Stimulated activated CD8-positive, alpha-beta memory T cell treated with anti-CD3 and anti-CD28 coated beads, Interleukin-15, amount 100 ng/mL, for 48 hours (primary cell): ENCODE data around the gene SORCS3.

ENCODE experiments used
- DNase-seq, 2 donors: peaks; one replicate each; pipeline ENCODE4 v3.0.0-alpha.2; 2020; ENCODE audit warnings: low read depth in 2 of 2

Gene SORCS3

DNA sequence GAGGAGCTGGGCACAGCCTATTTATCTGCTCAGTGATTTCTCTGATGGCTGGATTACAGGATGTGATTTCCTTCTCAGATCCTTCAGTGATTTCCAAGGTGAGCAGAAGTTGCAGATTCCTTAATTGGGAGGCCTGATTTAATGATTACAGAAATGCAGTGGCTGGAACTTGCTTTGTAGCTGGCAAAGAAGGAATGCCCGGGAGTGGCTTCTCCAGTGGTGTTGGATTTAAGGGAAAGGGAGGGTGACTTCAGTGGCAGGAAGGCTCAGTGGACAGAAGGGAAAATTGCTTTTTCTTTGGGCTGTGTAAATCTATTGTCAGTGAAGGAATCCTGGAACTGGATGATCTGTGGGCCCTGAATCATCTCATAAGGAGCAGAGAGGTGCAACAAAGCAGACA, 5.1 kb downstream of the SORCS3 start:
- DNase-seq: no peak

DNA sequence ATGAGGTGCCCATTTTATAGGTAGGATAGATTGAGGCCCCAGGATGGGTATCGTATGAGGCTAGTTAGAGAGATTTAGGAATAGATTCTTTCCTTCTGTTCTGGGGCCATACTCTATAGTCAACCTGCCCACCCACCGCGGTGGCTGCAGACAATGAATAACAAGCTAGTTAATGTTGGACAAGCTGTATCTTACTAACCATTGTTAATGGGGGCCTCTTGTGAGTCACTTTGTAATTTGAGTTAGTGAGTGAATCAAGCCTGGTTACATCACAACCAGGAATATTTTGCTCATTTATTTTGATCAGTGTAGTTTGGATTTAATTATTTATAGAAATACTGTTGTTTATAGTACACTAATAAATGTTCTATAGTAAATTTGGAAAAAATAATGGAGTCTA, 7.3 kb downstream of the SORCS3 start:
- no peak for DNase-seq

DNA sequence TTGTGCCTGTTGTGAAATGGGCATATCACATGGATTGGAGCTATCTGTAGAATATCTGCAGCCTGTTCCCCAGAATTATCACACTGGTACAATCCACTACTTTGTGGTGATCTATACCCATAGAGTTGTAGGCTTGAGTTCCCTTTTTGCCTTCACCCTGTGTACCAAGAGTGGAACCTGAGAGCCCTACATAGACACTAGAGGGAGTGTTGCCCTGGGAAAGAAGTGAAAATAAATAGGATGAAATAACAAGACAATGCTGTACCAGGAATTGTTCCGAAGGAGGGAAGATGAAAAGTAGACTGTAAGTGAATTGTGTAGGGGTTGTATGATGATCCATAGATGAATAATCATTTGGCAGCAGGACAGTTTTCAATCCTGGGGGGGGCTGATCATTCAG, 9.0 kb downstream of the SORCS3 start:
- no peak for DNase-seq

DNA sequence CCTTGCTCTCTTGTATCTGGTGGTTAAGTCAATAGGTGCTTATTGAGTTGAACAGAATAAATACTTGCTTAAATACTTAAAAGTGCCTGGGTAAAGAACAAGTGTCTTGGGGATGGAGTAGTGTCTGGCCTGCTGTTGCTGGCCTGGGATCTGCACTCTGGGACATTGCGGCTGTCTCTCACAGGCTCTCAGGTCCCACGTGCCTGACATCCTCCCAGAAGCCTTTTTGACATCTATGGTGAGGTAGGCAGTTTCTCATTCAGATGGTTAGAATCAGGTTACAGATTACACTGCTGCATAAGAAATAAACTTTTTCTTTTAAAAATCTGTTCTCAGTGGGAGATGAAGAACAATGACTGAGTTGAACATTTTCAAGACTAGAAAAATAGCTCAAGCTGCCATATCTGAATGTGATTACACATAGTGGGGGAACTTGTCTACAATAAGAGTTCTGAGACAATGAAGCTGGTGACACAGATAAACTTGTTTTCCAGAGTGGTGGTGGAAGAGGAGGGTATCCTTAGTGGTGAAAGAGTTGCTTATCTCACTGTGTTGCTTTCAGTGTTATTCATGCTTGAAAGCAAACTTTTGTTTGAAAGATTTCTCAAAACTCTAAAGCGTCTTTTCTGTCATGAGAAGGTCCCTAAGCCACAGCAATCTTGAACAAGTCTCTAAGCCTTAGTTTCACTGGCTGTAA, 9.7 kb downstream of the SORCS3 start:
- no peak for DNase-seq

DNA sequence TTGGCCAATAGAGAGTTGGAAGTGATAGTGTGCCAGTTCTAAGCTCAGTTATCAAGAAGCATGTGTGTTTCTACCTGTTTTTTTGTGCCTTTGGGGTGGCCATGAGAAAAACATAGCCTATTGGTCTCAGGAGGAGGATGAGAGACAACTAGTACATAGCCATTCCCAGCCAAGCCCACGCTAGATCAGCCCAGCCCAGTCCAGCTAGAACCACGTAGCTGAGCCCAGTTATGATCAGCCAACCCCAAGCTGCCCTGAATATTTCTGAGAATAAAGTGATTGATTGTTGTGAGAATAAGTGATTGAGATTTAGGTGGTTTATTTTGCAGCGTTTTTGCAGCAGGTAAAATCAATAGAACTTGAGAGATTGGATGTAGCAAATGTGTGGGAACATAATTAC, 15.9 kb downstream of the SORCS3 start:
- no peak for DNase-seq

DNA sequence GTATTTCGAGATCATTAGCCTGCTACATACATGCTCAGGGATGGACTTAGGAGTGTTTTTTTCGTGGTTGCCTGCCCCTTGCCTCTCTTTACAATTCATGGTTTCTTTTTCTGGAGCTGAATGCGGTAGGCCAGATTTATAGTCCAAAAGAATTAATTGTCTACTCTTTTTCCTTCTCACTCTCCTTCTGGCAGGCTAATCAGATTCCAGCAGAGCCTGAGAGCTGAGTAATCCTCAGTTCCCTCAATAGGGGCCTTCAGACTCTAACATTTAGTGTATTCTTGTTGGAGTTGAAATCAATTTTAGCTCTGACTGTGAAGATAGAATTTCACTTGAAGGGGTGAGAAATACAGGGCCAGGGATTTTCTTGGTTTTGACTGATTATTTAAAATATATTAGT, 16.4 kb downstream of the SORCS3 start:
- no peak for DNase-seq

DNA sequence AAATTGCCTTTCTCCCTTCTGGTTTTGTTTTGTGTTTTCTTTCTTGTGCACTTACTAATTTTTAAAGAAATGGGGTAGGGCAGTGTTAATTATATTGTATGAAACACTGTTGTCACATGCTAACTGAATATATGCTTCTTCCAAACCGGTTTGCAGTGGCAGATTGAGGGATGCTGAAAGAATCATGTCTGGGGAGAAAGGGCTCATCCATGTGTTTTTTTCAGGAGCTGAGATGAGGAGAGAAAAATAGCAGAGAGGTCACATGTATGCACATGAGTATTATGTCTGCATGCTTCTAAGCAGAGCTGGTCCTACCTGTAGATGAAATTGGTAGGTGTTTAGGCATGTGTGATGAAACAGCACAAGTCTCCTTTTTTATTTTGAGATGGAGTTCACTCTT, 17.0 kb downstream of the SORCS3 start:
- no peak for DNase-seq

DNA sequence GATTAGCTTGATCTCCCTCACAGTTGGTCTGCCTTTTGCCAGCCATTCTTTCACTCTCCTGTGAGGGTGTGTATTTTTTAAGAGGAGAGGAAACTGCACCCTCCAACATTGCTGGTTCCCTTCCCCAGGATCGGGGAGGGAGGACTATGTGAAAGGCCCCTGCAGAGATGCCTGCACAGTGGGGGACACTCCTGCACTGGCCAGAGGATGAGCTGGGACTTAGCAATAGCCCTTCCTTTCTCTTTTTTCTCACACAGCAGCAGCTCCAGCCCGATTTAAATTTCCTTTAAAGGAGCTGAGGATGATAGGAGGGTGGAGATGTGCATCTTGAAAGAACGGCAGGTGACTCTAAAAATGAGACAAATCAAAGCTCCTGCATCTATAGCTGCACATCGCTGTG, 18.7 kb downstream of the SORCS3 start:
- no peak for DNase-seq

DNA sequence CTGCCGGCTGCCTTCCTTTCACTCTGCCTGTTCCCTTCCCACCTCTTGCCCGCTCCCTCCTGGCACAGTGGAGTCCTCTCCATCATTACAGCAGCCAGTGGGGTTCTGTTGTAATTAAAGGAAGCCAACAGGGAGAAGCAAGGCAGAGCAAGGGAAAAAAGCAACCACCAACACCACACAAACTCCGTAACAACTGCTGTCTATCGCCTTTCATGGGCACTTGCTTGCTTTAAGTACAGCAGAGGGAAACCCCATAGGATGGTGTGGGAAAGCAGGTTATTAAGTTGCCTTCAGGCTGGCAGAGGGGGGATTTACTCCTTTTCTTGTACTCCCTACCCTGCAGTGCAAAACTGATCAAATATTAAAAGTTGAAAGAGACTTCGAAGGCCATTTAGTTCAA, 22.0 kb downstream of the SORCS3 start:
- no peak for DNase-seq

DNA sequence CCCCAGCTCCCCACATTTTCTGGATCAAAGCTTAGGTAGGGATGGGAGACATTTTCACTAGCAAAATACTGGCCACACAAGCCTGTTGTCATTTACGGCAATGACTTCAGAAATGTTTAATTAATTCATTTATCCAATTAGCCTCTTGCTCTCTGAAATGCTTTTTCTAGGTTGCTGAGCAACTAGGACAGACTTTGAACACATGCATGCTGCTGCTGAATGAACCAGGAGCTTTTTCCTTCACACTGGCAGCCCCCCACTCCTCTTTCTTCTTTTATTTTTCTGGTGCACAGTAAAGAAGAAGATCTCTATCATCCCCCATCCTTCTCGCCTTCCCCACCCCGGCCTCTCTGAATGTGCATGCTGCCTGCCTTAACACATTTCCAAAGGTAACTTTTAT, 22.5 kb downstream of the SORCS3 start:
- DNase-seq: no peak

DNA sequence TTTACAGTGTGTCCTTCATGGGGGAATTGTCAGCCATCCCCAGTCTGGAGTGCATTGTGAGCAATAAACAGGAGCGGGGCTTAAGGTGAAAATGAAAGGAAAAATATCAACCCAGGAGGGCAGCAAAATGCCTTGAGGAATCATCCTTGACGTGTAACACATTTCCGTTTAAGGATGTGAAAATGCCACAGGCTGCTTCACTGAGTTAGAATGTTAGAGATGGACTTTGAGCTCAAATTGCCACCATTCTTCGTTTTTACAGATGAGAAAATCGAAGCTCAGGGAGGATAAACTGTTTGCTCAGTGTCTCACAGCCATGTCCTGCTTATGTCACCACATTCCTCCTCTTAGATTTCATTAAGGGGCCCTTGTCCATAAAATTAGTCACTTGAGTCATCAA, 23.1 kb downstream of the SORCS3 start:
- DNase-seq: no peak

DNA sequence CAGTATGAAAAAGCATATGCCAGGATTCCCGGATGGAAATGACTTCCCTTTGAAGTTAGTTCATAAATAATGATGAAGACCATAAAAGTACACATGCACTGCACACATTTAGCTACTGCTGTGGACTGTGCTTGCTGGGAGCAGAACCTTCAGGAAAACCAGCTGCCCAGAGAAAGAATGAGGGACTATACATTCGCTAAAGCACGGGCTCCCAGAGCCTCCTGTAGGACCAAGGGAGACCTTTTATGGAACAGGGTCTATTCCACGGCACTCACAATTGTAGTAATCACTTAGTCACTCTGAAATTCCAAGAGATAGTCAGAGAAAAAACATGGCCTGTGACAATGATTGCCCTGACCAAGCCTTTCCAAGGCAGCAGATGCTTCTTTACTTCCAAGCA, 24.1 kb downstream of the SORCS3 start:
- no peak for DNase-seq

DNA sequence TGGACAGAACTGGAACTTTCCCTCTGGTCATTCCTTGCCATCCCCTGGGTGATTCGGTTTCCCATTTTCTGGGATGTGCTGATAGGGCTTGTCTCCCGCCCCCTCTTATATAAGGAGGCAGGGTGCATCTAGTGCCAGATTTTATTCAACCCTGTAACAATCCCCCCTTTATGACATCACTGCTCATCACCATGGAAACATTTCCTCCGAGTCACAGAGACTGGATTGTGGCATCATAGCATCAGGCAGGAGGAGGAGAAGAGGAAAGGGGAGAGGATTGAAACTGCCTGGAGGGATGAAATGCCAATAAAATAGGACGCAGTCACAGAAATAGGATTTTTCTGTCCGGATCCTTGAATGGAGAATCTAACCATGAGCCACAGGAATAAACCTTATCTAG, 25.0 kb downstream of the SORCS3 start:
- DNase-seq: no peak

DNA sequence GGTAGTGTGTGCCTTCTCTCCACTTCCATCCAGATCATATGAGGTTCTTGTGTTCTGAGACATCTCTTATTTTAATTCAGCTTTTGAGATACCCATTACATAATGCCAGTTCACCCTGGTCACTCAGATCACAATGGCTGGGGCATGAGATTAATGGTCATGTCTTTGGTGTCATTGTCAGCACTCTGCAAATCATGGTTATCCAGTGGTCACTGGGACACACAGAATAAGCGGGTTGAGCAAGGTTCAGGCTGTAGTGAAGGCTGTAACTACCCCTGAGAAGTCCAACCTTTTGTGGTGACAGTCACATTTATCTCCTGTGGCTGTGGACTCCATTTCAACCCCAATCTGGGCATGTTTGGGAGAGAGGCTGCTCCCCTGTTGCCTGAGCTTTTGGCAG, 35.8 kb downstream of the SORCS3 start:
- DNase-seq: no peak

DNA sequence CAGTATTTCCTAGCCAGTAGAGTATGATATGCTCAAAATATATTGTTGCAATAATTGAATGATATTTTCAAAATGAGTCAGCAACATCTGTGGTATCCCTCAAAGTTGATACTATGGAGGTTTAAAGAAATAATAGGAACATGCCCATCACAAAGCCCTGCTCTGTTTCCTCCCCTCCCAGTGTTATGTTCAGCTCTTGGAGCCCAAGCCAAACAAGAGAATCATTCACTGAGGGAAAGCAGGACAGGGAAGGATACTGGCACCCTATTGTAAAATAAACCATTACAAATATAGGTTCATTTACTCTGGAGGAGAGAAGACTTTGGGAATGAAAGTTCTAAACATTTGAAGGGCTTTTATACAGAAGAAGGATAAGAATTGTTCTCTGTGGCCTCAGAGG, 37.6 kb downstream of the SORCS3 start:
- DNase-seq: no peak

DNA sequence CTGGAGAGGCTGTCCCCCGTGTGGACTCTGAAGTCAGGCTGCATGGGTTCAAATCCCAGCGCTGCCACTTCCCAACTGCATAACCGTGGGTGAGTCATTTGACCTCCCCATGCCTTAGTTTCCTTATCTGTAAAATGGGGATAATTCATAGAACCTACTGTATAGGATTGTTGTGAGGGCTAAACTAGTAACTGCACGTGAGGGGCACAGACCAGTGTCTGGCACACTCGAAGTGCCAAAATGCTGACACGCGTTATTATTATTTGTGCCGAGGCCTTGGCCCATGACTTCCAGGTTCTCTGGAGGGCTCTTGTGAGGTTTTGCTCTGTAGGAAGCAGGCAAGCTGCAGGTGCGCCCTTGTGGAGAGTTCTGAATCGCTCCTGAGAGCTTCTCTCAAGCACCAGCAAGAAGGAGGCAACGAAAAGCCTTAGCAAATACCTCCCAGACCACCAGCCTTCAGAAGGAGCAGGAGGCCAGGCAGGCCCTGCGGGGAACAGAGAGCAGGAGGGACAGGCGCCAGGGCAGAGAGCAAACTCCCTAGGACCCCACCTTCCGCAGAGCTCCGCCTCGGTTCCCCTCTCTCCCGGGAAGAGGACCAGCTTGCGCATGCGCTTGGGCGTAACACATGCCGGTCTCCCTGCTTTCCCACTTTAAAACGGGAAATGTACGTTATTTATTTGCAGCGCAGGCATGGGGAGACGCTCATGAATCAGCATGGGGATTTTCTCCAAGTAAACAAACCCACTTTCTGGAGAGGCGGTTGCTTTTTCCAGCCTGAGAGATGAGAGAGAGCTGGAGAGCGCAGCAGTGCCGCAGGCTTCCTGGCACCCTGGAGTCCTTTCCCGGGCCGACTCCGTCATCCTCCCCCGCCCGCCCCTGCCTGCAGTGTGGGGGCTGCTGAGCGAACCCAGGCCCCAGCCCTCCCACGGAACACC, 39.6 kb downstream of the SORCS3 start:
- no peak for DNase-seq

DNA sequence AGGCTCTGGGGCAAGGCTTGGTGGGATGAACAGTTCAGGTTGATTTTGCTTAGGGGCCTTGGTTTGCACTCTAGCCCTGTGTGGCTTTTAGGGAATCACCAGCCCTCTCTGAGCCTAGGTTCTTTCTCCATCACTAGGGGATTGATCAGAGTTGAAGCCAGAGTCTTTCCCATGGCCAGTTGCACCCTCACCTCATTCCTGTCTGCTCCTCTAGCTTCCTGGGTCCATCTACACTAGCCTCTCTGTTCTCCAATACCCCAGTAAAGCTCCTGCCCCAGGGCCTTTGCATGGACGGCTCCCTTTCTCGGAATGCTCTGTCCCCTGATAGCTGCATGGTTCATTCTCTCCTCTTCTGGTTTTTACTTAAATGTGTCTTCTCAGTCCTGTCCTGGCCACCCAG, 40.4 kb downstream of the SORCS3 start:
- no peak for DNase-seq

DNA sequence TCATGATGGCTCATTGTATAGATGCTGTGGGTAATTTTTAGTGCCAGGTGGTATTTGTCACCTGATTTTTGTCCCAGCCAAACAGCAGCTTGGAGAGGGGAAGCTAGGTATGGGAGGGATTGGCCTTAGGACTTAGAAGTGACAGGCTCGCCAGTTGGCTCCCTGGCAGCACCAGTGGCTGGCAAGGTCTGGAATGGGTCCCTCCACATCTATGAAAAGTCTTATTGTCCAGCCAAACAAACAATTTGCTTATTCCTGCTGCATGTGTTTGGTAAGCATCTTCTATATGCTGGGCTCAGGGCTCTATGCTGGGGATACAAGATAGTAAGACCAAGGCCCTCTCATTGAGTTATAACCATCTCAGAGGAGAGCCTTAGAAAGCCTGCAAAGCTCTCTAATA, 42.5 kb downstream of the SORCS3 start:
- no peak for DNase-seq

DNA sequence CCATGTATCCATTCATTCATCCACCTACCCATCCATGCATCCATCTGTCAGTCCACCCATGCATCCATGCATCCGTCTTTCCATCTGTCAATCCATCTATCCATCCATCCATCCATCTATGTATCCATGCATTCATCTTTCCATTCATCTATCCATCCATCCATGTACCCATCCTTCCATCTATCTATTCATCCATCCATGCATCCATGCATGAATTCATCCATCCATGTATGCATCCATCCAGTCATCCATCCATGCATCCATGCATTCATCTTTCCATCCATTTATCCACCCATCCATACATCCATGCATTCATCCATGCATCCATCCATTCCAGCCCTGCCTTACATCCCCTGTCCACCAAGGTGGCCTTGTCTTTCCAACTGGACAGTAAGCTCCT, 45.7 kb downstream of the SORCS3 start:
- DNase-seq: no peak

DNA sequence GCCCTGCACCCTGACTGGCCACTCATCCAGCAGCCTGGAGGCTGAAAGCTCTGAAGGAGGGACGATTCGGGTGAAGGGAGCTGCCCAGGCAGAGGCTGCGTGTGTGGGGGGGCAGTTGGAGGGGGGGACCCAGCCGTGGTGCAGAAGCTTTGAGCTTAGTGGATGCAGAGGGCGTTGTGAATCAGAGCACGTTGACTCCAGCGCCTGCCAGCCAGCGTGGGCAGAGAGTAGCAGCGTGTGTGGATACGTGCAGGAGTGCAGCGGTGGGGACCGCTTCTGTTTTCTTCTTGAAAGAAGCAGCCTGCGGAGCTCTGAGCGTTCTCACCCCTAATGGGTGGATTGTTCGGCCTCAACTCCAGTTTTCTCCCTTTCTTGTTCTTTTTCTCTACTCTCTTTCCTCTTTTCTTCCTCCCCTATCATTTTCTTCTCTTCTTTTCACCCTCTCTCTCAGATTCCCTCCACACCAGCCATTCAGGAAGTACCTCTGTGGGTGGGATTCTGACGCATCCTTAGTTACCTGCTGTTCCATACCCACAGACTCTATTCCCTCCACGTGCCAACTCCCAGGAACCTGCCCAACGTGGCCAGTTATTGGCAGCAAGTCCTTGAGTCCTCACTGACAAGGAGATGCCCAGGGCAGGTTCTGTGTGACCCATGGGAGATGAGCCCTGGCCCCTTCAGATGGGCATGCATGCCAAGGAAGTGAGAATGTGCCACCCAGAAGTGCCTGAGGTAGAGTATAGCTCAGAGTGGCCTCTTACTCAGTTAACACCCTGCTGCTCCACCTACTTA, 47.4 kb downstream of the SORCS3 start:
- DNase-seq: no peak

DNA sequence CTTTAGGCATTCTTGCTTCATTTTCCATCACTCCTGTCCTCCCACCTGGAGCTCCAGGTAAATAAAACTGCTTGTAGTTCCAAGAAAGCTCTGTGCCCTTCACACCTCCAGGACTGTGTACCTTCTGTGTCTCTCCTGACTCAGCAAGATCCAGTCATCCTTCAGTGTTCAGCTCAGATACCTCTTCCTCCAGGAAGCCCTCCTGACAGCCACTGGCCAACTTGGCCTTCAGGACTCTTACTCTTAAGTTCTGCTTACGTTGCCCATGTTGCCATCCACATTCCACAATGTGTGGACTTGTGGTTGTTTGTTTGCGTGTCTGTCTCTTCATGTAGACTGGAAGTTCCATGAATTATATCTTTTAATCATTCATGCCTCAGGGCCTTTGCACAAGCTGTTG, 48.0 kb downstream of the SORCS3 start:
- no peak for DNase-seq

DNA sequence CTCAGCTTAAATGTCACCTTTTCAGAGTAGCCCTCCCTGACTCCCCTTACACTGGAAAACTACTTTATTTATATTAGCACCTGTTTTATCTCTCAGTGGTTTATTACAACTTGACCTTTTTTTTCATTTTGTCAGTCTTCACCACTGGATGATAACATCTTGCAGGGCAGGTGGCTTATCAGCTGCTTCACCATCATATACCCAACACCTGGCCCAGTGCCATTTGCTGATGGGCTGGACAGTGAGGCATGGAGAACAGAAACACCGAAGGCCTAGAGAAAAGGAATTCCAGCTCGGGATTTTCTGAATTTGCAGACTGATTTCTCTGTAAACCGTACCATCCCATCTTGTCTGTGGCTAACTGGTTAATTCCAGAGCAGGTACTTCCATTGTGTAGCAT, 48.5 kb downstream of the SORCS3 start:
- no peak for DNase-seq

DNA sequence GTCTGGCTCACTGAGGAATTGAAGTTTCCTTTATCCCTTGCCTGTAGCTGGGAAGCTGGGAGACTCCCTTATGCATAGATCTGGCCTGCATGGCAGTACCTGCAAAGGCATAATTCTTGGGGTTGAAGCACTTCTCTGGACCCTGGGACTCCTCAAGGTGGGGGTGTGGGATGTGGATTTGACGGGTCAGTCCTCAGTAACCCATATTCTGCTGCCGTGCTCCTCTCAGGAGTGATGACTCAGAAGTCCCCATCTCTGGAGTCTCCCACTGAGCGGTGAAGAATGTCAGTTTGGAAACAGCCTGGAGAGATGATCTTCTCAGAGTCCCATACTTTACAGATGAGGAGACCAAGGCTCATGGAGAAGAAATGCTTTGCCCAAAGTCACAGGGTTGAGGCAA, 49.0 kb downstream of the SORCS3 start:
- DNase-seq: no peak
